Pons (tissue), 1 donor: ENCODE data around the gene PRKAA2.
A peak's percentile ranks its signal among the peaks of the same experiment; 100 is the strongest.

Source experiments
- DNase-seq: peaks from one replicate; pipeline ENCODE4 v3.0.0-alpha.2; 2016; ENCODE audit warnings: low spot score

The PRKAA2 gene

GRCh38 chr1:56654126-56654923 lies 9.2 kb downstream of the PRKAA2 start:
- no peak for DNase-seq

DNA sequence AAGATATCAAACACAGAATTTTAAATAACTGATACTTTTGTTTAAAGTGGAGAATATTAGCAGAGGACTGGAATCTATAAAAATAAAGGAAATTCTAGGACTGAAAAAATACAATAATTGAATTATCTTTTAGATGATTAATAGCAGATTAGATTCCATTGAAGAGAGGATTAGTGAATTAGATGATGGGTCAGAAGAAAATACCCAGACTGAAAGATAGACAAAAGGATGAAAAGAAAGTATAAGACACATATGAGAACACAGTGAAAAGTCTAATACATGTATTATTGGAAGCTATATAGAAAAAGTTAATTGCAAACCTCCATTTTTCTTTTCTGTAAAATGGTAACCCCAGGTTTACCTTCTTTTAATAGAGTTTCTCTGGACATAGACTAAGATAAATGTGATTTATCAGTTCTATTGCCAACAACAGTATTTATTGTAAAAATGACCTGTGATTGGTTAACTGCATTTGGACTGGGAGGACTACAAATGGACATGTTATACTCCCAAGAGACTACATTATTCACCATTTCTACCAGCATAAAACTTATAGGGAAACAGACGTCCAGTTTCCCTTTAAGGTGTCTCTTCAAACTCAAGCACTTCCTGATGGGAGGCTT lies 11.0 kb downstream of the PRKAA2 start:
- no peak for DNase-seq

DNA sequence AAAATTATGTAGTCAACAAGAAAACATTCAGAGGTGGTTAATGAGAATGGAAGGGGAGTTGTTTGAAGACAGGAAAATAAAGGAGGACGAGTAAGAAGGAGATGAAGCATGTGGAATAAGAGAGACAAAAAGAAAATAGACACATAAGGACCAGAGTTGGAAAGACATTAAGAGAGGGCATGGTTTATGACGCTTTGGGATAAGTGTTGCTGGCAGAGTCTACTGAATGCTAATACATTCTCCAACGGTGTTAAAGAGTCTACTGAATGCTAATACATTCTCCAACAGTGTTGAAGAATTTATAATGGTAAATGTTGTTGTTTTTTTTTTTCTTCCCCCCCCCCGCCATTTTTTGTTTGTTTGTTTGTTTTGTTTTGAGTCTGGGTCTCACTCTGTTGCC lies 13.1 kb downstream of the PRKAA2 start:
- no peak for DNase-seq

DNA sequence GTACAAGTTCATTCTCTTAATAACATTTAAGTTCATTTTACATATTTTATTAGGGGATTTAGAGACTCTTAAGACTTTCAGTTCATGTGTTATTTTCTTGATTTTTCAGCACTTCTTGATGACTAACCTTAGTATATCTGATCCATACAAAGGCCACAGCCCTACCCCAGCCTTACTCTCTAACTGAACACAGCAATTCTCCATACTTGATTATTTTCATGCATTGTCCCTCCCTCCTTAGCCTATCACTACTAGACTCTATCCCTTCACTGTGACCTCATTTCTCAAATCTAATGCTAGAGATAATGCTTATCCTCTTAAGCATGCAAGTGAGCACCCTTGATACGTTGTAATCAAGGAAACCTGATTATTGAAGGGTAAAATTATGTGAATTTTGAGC lies 15.2 kb downstream of the PRKAA2 start:
- DNase-seq: no peak

DNA sequence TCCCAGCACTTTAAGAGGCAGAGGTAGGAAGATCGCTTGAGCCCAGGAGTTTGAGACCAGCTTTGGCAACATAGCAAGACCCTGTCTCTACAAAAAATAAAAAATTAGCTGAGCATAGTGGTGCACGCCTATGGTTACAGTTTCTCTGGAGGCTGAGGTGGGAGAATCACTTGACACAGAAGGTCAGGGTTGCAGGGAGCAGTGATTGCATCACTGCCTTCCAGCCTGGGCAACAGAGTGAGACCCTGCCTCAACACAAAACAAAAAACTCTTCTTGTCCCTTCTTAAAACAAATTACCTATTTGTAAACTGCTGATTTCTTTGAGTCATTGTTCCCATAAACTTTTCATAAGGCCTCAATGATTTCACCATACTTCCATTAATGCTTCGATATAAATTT lies 18.7 kb downstream of the PRKAA2 start:
- DNase-seq: no peak

DNA sequence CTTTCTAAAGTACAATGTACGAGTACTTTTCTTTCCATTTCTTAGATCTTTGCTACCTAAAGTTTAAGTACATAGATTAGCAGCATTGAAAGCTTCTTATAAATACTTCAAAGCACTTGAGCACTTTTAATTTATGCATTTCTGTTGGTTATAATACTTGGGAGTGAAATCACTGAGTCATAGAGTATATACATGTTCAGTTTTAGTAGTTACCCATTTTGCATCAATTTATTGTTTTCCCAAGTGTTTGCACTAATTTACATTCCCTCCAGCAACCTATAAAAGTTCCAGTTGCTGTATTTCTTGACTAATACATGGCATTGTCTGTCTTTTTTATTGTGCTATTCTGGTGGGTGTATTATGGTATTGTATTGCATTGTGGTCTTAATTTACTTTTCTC lies 20.3 kb downstream of the PRKAA2 start:
- no peak for DNase-seq

DNA sequence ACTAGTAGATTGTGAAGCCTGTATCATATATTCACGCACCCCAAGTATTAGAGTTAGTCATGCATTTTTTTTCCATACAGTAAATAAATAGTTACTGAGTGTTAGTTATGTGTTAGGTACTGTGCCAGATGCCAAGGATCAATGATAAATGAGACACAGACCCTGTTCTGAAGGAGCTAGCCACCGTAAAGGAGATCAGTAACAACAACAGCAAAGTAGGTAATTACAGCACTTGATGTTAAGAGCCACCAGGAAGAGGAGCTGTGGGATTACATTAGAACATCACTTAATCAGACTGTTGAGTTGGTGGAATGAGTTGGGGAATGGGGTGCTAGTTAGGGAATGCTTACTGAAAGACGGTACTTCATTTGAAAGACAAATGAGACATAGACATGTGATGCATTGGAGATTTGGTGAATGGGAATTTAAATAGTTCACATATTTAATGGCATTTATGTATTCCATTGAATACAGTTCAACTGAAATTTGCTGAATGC lies 21.0 kb downstream of the PRKAA2 start:
- no peak for DNase-seq

GRCh38 chr1:56670350-56670749 lies 25.2 kb downstream of the PRKAA2 start:
- no peak for DNase-seq

DNA sequence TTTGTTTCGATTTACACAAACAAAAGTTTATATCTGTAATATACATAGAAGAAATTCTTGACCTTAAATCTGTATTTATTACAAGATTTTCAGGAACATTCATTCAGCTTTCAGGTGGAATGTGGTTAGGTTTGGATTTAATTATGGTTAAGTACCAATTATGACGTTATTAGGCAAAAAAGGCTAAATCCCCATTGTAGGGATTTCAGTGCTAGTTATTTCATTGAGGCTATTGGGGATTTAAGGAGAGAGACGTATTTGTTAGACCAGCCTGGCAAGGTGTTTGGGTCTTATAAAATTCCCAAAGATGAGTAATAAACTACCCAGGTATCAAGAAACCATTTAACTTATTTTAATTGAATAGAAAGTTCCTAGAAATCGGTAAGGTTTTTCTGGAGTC lies 26.0 kb downstream of the PRKAA2 start:
- DNase-seq: no peak

DNA sequence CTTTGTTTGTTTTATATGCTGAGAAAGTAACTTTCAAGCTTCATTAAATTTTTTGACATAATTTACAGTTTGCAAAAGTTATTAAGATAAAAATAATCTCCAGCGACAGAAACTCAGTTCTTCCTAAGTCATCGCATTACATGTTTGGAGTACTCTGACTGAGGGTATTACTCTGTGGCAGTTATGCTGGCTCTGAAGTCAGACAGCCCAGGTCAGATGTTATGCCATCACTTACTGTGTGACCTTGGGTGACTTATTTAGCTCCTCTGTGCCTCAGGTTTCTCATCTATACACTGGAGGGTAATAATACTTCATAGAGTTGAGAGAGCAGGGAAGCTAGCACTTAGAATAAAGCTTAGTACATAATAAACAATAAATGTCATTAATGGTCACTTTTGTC lies 26.4 kb downstream of the PRKAA2 start:
- DNase-seq: no peak

GRCh38 chr1:56672579-56672978 lies 27.5 kb downstream of the PRKAA2 start:
- DNase-seq: no peak

DNA sequence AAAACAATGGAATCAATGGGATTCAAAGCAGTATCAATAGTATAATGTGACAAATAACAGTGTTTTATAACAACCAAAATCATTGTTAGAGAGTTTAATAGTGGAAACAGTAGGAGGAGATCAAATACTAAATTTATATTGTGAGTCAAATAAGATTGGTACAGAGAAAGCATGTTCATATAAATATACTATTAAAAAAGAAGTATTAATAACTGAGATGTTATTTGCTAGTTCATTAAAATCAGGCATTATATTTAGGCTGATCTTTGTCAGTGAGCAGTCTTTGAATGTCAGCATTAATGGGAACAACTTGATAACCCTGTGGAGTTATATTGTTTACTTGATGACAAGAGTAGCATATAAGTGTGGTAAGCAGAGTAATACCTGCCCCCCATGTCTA lies 30.6 kb downstream of the PRKAA2 start:
- no peak for DNase-seq

DNA sequence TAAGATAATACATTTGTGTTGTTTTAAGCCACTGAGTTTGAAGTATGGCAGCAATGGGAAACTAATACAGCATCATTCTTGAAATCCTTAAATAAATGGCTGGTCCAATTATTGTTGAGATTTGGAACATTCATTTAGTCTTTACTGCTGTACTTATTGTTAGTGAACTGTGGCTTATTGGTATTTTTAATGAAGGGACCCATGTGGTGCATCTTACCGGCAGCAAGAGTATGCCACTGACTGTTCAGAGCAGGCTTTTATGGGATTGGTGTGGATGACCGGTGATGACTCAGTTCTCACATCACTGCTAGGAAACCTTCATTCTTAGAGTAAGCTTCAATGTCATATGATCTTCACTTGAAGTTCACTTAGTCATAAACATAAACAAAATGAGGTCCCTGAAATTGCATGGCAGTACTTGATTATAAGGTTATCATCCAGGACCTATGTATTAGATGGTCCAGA lies 31.5 kb downstream of the PRKAA2 start:
- no peak for DNase-seq

- no peak for DNase-seq
Observed at GRCh38 chr1:56683569-56683968, 38.5 kb downstream of the PRKAA2 start.

DNA sequence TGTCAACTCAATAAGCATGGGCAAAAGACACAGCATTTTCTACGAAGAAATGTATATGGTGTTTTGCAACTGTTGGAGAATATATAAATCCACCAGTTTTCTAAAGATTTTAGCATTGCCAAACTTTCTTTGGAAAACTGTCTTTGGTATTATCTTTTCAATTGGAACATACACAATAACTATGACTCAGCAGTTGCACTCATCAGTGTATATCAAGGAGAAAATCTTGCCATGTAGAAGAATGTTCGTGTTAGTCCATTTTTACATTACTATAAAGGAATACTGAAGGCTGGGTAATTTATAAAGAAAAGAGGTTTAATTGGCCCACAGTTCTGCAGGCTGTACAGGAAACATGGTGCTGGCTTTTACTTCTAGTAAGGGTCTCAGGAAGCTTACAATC lies 41.1 kb downstream of the PRKAA2 start:
- no peak for DNase-seq

GRCh38 chr1:56688522-56689026 lies 43.5 kb downstream of the PRKAA2 start:
- DNase-seq: peak; percentile 30

- no peak for DNase-seq
Observed at GRCh38 chr1:56696663-56697062, 51.5 kb downstream of the PRKAA2 start.

- DNase-seq: no peak
Observed at GRCh38 chr1:56703747-56704146, 58.6 kb downstream of the PRKAA2 start.

DNA sequence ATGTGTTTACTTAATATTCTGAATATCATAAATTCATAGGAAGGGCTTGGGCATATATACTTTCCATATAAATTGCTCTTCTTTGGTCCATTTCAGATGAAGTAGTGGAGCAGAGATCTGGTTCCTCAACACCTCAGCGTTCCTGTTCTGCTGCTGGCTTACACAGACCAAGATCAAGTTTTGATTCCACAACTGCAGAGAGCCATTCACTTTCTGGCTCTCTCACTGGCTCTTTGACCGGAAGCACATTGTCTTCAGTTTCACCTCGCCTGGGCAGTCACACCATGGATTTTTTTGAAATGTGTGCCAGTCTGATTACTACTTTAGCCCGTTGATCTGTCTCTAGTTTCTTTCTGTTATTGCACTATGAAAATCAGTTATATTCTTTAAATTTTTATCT lies 62.3 kb downstream of the PRKAA2 start:
- no peak for DNase-seq

DNA sequence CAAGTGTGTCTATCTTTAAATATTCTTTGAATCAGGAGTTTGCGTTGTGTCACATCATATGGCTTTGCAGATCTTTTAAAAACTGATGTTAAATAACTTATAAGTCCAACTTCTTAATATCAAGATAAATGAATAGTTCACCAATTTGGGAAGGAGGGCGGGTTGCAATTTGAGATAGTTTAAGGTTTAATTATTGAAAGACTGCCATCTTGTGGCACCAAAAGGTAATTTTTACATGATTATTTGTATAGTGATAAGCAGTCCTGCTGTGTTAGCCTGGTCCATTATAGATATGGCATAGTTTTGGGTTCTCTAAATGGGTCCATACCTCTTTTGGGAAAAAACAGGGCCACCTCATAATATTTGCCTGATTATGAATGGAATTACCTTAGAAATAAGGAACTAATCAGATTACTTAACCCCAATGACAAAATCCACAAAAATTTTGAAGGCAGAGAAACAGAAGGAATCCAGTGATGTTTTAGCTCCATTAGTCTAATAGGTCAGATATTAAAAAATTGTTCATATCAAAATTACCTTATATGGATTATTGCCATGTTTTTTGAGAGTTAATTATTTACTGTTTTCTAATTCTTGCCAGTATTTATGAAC lies 64.3 kb downstream of the PRKAA2 start:
- DNase-seq: peak; percentile 78

- no peak for DNase-seq
Observed at GRCh38 chr1:56709995-56710394, 64.9 kb downstream of the PRKAA2 start.

DNA sequence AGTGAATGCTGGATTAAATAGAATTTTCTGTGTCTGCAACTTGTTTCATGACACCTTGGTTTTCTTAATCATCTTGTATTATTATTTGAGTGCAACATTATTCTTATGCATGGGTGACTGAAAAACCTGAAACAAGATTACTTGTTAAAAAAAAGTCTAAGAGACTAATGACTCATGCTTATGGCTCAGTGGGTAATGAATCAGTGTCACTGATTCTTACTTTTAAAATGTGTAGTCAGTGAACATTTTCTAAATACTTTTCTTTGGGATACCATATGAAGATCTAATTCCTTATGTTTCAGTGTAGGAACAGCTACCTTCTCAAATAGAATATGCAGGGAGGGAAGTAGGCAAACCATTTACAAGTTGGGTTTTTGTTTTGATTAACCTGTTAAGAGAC lies 65.5 kb downstream of the PRKAA2 start:
- DNase-seq: no peak

- no peak for DNase-seq
Observed at GRCh38 chr1:56712150-56712549, 67.0 kb downstream of the PRKAA2 start.
